Fibroblast of skin of left quadriceps (primary cell): ENCODE data around the gene KCNH4.

Source experiments
- DNase-seq, 2 experiments: peaks; one replicate each; pipeline ENCODE4 v3.0.0-alpha.2; 2013; ENCODE audit warnings: low read depth in 2 of 2

The KCNH4 gene

DNA sequence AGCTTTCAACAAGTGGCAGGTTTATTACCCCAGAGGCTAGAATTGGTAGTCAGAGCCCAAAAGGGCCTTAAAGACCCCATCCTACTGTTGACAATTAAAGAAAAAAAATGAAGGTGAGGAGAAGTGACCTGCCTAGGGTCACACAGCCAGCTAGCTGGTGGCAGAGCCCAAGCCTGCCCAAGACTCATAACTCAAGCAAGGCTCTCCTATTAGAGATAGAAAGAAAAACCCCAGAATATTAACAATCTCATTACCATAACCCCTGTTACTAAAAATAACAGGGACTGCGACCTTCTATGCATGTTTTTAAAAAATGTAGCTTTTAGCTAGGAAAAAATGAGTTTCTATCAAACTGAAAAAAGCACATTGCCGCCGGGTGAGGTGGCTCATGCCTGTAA is 44.3 kb downstream of the KCNH4 start:
- no peak for DNase-seq

DNA sequence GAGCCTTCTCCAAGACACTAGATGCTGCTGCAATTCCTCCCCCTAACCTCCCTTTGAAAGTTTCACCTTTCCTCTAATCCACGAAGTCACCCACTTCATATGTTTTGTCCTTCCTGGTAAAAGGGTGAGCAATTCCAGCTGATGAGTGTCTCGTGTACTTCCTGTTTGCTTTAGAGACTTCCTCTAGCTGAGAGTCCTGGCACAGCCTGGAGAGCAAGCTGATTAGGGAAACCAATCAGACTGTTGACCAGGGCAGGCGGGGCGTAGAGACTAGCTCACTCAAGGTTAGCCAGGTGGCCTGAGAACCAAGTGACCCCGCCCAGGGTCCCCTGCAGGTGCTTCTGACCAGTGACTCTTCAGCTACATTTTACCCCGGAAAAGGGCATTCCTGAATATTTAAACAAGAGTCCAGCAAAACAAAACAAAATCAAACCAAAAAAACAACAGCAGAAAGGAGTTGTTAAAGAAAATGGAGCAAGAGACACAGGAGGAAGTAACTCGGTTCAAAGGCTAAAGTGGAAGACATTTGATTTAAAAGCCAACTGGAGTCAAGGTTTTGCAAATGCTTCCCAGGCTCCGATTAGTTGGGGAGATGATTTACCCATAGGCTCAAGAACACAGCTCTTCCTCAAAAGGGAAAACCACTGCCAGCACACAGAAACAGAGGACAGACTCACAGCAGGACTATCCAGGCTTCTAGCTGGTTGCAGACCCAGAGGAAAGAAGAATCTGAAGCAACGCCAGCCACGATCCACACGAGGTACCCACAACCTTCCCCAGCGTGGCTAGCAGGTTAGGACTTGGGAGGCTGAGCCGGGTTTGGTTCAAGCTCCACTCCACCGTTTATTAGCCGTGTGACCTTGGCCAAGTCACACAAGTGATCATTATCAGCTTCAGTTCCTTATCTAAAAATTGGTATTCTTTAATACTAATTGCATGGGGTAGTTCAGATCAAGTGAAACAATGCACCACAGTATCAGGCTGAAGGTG is 45.0 kb downstream of the KCNH4 start:
- no peak for DNase-seq

DNA sequence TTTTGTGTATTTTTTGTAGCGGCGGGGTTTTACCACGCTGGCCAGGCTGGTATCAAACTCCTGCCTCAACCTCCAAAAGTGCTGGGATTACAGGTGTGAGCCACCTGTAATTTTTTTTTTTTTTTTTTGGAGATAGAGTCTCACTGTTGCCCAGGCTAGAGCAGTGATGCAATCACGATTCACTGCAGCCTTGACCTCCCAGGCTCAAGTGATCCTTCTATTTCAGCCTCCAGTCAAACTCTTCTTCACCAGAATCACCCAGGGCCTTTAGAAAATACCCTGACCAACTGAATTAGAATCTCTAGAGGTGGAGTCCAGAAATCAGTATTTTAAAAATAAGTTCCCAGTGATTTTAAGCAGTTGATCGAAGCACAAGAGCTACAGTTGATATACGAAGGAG is 45.8 kb downstream of the KCNH4 start:
- DNase-seq = no peak

DNA sequence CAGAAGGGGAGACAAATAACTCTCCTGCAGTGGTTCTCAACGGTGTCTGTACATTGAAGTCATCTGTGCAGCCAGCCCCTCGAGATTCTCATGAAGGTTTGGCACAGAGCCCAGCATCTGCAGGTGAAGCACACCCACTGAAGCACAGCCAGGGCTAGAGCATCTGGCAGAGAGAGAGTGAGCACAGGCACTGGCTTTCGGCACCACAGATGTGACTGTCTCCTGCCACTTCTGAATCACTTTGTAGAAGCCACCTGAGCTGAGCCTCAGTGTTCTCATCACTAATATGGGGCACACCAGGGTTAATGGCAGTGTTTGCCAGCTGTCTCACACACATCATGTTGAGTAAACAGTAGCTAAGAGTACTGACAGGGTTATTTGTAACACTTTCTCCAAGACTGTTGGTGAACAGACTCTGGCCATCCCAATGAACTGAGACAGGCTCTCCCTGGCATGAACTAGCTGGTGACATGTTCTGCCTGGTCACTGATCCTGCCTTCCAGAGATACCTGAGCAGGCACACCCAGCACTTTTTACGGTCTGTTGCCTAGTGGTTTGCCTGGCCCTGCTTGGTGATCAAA is 47.4 kb downstream of the KCNH4 start:
- no peak for DNase-seq

DNA sequence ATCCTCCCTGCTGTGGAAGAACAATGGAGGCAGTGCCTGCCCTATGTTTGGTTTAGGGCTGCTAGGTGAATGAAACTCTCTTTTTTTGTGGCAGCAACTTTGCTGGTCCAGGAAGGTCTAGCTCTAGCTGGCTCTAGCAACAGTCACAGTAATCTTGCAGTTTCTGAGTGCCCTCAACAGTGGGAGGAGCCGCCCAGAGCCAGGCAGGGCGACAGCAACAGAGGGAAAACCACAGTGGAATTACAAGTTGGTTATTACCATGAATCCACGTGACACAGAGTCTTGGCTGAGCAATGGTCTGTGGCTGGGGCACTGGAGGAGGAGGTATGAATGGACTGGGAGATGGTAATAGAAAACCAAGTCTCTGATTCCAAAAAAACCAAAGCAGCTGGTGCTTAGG is 48.0 kb downstream of the KCNH4 start:
- peak in 1 of 2 experiments; percentile 16 for DNase-seq

DNA sequence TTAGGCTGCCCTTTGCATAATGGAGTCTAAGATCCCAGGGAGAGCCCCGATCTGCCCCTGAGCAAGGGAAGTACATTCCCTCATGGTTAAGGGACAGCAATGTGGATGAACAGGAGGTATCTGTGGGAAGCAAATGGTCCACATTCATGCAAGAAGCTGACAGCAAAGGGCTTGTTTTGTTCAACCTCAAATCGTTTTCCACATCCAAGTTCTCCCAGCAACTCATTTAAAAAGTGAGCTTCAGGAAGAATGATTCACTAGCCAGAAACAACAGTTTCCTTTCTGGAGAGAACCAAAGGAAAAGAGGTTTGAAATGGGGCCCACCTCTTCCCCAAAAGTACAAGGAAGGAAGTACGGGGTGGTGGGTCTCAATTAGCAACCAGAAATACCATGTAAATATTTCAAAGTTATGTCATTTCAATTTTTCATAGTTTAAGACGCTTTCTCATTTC is 48.9 kb downstream of the KCNH4 start:
- DNase-seq = no peak

DNA sequence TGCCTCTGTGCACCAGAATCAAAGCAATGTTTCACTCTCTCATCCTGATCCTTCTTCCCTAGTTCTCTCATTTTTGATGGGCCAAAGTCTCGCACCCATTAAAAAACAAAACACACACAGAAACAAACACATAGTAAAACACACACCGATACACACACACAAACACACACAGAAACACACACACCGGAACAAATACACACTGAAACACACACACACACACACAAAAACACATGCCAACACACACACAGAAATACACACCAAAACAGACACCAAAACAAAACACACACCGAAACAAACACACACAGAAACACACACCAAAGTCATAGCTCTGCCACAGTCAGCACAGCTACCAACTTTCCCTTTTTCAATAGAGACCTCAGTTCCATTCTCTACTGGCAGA is 49.7 kb downstream of the KCNH4 start:
- no peak for DNase-seq

DNA sequence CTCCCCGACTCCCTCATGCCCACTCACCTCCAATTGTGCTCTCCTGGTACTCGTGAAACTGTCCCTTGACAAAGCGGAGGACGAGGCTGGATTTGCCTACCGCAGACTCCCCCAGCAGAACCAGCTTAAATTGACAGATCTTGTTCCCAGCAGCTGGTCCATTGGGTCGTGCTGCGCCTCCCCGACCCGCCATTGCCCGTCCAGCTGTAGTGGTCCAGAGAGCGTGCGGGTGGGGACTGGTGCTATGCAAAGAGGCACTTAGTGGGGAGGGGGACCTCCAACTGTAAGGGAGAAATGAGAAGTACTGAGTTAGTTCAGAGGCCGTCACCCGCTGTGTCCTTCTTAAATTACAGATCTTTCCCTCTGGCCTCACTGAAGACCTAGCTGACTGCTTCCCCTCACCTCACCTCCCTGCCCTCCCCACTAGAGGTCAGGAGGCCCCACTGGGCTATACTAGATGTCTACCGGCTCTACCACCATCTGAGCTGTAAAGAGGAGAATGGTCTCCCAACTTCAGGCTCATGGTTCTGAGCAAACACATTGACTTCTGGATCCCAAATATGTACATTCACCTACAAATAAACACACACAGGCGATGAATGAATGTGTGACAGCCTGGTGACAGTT is 50.5 kb downstream of the KCNH4 start:
- no peak for DNase-seq

DNA sequence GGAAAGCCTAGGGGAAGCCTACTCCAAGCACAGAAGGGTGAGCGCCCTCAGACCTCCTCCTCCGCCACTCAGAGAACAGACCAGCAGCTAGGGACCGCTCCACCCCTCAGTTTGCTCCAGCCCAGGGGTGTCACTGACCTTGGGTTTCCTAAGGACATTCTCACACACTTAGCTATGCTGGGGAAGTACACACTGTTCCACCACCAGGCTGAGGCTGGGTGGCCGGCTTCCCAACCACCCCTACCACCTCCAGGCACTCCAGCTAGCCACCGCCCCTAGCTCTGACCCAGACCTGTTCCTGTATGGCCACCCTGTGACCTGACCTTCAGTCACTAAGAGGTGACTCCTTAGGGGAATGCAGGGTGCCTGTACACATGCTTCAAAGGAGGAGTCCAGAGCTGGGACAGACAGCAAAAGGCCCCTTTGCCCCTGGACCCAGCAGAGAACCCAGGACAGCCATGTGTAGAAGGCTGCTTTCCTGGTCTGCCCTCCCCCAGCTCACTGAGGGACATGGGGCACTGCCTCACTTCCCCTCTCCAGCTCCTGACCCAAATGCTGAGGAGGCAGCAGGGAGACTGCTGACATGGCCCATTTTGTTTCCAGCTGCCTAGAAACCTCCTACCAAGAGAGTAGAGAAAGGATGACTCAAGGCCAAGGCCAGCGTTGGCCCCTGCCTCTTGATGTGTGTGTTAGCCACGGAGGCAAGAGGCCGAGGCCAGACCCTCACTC is 51.7 kb downstream of the KCNH4 start:
- DNase-seq = no peak

DNA sequence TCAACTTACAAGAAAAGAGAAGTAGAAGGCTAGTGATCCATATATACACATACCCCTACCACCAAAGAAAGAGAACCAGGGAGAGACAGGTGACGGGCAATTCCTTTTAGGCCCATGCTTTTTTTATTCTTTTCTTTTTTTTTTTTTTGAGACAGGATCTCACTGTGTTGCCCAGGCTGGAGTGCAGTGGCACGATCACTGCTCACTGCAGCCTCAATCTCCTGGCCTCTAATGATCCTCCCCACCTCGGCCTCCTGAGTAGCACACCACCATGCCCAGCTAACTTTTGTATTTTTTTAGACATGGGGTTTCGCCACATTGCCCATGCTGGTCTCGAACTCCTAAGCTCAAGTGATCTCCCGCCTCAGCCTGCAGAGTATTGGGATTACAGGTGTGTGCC is 53.5 kb downstream of the KCNH4 start:
- DNase-seq = no peak

DNA sequence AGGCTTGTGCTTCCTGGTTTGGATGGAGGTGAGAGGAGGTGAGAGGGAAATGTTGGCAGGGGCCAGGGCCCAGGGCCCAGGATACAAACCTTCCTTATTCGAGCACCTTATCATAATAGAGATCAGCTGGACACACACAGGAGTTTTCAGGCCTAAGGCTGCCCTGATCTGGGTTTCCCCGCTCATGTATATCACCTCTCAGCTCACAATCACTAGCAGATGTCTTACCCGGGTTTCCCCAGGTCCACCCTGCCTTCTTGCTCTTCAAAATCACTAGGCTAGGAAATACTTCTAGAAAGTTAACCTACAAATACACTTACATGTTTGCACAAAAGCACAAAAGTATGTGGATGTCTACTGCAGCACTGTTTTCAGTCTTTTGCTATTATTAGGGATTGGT is 54.1 kb downstream of the KCNH4 start:
- no peak for DNase-seq

DNA sequence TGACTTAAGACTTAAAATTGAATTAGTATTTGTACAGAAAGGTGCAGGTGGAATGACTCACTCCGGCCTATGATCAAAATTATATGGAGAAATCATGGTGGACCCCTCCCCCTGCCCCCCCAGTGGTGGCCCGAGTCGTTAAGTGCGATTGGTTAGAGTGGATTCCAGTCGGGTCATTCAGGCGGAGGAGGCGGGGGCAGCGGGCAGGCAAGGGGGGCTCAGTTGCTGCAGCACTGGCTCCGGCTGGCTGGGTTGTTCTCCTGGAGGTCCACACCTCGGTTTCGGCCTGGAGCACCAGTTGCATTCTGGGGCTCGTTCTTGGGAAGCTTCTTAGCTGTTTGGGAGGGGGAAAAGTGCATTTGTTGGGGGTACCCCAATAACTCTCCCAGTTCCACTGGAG is 55.4 kb downstream of the KCNH4 start:
- no peak for DNase-seq

DNA sequence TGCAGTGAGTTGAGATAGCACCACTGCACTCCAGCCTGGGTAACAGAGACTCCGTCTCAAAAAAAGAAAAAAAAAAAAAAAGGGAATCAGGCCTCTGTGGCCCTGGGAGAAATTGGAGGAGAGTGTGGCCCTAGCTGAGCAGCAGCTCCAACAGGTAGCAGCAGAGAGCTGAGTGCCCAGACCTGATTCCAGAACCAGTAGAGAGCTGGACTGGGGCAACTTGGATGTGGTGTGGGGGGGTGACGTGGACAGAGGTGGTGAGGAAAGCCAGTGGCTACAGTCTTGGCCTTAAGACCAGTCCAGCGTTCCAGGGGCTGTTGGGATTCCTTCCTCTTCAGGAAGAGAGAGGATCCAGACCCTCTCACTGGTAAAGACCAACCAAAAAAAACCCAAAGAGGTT is 56.7 kb downstream of the KCNH4 start:
- DNase-seq = no peak

DNA sequence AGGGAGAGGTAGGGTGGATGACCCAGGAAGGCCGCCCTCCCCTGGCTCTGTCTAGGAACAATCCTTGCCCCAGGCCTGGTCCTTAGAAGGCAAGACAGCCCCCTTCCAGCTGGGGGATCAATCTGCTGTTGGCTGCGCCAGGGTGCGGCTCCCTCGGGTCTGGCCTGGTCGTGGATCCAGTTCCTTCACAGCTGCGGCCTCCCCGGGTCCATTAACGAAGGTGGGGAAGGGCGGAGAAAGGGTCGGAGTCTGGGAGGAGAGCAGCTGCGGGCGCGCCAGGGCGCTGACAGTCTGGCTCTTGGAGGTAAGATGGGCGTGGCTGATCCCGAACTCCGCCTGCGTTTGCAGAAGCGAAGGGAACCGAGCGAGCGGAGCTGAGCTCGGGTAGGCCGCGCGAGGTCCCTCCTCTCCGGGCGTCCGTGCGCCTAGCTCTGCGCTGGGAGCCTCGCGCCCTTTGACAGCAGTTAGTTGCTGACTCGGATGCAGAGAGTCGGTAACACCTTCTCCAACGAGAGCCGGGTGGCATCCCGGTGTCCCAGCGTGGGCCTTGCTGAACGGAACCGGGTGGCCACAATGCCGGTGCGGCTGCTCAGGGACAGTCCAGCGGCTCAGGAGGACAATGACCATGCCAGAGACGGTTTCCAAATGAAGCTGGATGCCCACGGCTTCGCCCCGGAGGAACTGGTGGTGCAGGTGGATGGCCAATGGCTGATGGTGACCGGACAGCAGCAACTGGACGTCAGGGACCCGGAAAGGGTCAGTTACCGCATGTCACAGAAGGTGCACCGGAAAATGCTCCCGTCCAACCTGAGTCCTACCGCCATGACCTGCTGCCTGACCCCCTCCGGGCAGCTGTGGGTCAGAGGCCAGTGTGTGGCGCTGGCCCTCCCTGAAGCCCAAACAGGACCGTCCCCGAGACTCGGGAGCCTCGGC is 58.3 kb downstream of the KCNH4 start, which contains the start of gene HSPB9:
TSS of gene HSPB9 (plus strand) at position 434 of the 933 bp plus-strand sequence. CDS start at position 481, 47 bp downstream.
- DNase-seq = no peak

DNA sequence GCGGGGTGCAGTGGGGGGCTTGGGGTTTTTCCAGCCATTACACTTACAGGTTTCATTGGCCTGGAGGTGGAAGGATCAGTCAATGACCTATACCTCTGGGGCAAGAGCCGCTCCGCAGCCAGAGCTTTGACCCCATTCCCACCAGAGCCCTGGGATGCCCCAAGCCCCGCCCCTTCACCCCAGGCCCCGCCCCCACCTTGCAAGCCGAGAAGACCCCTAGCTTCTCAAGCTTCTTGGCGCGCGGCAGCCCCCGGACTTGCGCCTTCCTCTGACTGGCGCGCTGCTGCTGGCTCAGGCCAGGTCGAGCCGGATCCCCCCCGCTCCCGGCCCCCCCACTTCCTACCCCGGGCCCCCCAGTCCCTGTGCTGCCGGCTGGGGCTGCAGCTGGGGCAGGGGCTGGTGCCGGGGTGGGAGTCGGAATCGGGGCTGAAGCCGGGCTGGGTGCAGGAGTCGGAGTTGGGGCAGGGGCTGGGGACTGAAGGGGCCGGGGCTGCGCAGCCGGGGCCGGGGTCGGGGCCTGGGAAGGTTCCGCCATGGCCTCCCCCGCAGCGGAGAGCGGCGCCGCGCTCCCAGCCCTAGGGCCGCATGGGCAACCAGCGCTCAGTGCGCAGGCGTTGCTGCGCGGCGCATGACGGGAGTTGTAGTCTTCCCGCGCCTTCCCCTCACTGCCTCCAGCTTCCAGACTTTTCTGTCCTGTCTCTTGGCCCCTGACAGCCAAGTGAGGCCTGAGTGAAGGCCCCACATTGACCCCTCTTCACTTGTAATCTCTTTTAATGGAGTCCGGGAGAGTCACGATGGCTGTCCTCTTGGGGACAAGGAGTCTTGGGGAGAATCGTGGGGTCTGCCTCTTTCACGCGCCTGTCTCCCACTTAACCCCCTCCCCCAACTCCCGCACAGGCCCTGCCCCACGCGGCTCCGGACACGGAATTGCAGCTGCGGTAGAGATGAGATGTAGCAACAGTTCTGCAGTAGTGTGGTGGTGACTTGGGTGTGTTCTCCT is 59.9 kb downstream of the KCNH4 start, which contains the start of gene KAT2A:
TSS of gene KAT2A (minus strand) at position 598 of the 1,000 bp plus-strand sequence. CDS start at position 535, 63 bp downstream.
- peak; percentile 49 to 53 for DNase-seq

DNA sequence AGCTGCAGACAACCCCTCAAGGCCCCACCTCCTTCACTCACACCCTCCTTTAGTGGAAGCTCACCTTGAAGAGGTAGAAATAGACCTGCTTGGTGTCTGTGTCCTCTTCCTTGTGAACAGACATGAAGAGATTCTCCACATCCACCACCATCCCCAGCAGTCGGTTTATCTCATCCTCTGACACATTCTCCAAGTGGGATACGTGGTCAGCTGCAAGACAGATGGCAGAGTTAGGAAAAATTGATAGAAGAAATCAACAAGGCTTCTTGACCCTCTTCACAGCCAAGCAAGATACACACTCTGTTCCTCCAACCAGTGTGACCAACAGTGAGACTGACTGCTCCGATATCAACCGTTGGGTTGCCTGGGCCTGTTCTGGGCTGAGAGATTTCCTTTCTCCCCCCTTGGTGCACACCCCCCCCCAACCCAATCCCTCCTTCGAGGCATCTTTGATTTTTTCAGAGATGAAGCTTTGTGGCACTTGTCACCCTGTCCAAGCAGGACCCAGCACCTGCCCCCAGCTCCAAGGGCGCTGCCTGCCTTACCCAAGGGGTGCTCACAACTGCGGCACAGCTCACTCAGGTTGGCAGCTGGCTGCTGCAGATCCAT is 60.7 kb downstream of the KCNH4 start:
- no peak for DNase-seq

DNA sequence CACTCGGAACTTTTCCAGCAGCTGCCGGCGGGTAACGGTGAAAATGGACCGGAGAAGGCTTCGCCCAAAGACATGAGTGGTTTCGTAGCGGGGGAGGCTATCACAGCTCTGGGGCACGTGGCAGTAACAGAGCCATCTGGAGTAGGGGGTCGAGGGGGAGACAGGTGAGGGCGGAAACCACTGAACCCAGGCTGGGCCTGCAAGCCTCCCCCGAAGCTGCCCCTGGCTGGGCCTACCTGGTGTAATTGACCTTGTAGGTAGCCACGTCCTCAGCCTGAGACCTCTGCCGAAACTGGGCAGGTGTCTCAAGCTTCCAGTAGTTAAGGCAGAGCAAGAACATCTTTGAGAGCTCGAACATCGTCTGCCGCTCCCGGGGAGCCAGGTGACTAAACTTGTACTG is 61.6 kb downstream of the KCNH4 start:
- DNase-seq = no peak

DNA sequence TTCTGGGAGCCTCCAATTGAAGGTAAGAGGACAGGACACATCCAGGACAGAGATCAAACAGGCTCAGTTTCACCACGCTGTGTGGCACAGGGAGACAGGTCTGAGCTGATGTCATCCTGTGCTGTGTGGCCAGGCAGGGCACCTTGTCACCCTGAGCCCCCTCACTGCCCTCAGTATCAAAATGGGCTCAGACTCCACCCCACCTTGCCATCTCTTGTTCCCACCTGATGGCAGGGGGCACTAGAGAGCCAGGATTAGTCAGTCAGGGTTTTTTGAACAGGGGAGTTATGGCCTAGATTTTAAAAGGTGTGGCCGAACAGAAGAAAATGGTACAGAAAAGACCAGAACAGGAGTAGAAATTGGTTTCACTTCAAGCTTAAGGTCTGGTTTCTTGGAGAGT is 62.4 kb downstream of the KCNH4 start:
- no peak for DNase-seq

DNA sequence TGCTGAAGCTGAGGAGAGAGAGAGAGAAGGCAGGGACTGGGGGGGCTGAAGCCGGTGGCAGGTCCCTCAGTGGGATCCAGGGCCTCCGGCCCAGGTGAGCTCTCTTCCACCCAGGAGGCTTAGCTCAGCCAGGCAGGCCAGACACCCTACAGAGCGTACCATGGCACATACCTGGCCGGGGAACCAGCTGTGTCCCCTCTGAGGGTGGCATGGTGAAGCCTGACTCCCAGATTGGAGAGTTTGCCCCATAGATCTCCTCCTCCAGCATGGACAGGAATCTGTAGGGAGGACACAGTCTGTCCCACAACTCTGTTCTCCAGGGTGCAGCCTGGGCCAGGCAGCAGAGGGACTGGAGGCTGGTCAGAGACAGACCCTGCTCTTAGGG is 62.8 kb downstream of the KCNH4 start:
- DNase-seq = no peak
